HG02571 (cell line): Measurements from ENCODE around the gene HPCAL1.
A peak's percentile ranks its signal among the peaks of the same experiment; 100 is the strongest.

ENCODE experiments used
- ATAC-seq: cut with Tn5 transposase; IDR thresholded peaks from one replicate; pipeline ENCODE4 v1.9.1; 2021; ENCODE audit warnings: mild to moderate bottlenecking, moderate library complexity; ENCODE audit not compliant: unreplicated experiment

Gene HPCAL1

DNA sequence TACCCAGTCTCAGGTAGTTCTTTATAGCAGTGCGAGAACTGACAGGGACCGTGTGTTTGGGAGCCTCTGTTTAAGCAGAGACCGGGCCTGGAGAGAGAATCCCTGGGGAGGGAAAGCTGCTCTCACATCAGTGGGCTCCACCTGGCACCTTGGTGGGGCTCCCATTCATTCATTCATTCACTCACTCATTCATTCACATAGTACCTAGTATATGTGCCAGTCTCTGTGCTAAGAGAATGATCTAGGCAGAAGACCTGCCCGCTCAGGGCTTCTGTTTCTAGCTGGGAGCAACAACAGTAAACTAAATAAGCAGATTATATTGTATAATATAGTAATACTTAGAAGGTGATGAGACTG lies 17.8 kb downstream of the HPCAL1 start:
- no peak for ATAC-seq

DNA sequence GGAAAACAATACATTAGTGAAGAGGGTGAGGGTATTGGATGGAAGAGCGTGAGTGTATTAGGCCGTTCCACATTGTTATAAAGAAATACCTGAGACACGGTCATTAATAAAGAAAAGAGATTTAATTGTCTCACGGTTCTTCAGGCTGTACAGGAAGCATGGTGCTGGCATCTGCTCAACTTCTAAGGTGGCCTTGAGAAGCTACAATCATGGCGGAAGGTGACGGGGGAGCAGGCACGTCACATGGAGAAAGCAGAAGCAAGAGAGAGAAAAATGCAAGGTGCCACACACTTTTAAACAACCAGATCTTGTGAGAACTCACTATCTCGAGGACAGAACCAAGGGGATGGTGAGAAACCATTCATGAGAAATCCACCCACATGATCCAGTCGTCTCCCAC lies 18.2 kb downstream of the HPCAL1 start:
- ATAC-seq = no peak

DNA sequence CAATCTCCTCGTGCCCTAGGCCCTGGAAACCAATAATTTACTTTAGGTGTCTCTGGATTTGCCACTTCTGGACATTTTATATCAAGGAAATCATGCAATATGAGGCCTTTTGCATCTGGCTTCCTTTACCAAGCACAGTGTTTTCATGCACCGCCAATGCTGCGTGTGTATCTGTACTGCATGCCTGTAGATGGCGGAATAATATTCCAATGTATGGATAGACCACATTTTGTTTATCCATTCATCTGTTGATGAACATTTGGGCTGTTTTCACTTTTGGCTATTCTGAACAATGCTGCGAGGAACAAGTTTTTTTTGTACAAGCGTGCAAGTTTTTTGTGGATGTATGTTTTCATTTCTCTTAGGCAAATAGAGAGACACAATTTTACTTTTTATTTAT lies 18.9 kb downstream of the HPCAL1 start:
- no peak for ATAC-seq

DNA sequence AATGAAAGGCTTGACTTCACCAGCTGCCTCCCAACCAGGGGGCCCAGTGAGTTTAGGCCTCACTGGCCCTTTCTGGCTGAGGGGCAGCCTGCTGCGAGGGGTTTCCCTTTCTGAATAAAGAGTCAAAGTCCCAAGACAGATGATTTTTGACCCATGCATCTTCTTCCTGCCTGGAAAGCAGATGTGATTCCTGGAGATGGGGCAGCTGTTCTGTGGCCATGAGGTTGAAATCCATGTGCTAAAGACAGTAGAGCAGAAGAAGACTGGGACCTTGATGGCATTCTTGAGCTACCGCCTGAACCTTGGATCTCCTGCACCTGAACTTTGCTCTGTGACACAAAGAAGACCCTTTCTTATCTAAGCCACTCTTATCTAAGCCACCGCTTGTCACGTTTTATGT lies 19.8 kb downstream of the HPCAL1 start:
- no peak for ATAC-seq

DNA sequence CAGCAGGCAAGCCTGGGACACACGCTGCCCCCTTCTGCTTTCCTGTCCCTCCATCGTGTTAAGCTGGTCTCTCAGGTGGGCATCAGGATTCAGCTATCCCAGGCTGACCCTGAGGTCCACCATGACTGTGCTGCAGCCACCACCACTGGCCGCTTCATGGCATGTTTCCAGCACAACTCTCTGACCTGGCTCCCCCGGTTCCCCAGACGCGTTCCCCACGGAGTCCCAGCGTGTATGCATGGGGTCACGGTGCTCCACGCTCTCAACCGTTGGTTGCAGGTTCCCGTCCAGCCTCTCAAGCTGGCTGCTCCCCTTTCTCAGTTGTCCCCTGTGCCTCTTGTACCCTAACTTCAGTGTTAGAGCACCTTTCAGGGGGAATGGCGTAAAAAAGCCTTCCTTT lies 20.3 kb downstream of the HPCAL1 start:
- ATAC-seq = no peak

DNA sequence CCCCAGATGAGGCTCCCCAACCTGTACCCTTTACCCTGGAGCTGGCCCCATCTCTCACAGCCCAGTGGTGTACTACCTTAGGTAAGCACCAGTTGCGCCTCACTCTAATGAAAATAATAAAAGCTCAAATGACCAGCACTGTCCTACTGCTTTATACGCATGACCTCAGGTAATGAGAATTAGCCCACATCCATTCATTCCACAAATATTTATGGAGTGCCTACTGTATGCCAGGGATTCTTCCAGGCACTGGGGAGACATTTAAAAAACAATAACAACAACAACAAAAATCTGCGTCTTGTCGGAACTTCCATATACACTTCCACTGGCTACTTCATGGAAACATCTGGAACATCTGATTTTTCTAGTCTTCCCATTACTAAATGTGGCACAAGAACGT lies 20.8 kb downstream of the HPCAL1 start:
- no peak for ATAC-seq

DNA sequence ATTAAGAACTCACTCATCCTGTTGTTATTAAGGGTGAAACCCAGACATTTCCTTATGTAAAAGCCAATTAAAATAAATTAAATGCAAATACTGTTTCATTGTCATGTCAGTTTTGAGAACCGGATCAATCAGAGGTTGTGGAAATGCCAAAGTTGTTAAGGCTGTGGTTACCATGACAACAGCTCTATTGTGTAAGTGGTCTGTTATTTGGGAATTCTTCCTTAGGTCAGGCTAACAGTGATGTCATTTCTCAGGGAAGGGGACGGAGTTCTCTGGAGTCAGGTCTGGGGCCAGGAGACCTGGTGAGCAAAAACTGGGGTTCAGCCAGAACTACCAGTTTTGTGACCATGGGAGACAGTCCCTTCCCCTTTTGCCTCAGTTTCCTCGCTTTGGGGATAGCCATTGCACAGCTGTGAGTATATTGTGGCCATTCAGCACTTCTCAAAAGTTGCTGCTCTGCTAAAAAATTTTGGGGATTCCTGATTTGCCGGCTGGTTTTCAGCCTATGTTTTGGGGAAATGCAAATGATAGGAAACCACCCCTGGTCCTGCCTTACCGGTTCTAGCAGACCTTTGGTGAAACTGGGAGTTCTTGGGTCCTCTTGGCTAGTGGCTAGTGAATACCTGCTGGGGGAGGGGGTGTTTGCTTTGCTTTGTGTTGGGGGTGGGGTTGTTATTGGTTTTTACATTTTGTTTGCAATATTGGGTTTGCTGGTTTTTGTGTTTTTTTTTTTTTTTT lies 21.6 kb downstream of the HPCAL1 start:
- ATAC-seq = peak; percentile 55

DNA sequence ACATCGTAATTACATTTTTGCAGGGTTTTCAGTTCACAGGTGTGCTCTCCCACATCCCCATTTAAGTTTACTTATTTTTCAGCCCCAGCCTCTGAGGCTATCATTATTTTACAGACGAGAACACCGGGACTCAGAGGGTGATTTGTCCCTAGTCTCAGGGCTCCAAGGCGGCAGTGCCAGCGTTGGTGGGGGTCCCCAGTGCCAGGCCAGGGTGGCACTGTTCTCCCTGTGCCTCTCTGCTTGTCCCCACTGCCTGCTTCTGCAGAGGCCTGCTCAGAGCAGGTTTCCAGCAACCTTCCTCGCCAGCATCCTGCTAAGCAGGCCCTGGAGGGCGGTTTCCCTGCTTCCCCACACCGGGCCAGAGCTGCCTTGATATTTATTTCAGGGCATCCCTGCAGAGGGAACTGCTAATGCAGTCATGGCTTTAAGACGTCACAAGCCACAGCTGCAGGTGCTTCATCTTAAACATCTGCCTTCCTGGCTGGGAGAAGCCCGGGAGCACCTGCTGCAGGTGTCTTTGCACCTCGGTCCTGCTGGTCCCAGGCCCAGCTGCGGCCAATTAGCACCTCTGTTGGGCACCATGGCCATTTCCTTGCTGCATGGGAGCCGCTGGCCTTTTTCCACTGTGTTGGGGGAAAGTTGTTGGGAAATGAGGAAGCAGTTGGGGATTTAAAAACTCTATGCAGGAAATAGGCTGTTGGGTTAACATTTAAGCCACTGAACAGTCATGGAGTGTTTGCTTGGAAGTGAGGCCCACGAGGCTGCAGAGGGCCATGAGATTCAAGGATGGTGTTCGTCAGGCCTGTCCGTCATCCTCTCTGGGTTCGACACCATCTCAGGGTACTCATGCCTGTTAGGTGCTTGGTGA lies 22.8 kb downstream of the HPCAL1 start:
- ATAC-seq = no peak

DNA sequence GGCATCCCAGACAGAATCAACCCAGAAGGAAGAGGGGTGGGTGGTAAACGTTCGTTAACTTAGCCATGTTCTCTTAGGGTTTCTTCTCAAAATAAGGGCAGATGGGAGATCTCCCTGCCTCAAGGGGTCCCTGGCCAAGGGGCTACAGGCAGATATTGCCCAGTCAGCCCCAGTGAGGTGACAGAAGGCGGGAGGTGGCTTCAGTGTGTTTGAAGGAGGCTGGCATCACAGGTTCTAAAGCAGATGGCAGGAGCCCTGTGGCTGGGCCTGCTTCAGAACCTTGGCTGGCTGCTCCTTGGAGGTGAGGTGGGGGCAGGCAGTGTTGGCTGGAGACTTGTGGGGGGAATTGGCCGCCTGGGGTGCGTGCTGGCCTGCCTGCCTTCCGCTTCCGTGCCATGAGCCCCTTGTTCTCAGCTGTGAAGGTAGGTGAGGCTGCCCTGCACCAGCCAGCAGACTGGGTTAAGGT lies 23.5 kb downstream of the HPCAL1 start:
- no peak for ATAC-seq

DNA sequence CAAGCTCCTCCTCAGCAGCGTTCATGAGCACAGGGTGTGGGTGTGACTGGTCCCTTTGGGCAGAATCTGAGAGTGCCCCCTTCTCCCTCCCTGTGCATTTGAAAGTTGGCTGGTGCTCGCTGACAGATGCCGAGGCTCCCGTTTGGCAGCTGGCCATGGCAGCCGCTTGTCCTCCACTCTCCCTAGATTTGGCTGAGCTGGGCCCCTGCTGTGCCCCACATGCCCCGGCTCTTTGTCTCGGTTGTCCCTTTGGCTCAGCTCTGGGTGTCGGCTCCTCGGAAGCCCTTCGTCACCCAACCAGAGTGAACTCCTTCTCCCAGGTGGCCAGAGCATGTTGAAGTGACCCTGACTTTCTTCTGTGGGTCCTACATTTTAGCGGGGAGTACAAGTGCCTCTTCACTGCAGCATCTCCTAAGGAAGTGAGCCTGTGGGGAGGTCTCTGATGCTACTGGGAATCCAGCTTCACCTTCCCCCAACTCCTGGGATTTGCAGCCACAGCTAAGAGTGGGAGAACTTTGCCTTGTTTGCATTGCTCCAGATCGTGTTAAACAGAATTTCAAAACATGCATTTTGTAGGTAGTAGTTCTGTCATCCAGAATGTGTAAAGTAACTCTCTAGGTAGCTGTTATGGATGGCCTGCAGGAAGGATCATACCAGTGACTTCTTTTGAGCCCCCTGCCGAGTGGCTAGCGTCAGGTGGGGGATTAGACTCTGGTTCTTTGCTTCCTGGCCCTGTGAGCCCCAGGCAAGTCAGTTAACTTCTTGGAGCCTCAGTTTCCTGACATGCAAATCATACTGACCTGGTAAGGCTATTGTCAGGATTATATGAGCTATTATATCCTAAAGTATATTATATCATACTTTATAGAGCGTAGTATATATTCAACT lies 24.2 kb downstream of the HPCAL1 start:
- no peak for ATAC-seq

DNA sequence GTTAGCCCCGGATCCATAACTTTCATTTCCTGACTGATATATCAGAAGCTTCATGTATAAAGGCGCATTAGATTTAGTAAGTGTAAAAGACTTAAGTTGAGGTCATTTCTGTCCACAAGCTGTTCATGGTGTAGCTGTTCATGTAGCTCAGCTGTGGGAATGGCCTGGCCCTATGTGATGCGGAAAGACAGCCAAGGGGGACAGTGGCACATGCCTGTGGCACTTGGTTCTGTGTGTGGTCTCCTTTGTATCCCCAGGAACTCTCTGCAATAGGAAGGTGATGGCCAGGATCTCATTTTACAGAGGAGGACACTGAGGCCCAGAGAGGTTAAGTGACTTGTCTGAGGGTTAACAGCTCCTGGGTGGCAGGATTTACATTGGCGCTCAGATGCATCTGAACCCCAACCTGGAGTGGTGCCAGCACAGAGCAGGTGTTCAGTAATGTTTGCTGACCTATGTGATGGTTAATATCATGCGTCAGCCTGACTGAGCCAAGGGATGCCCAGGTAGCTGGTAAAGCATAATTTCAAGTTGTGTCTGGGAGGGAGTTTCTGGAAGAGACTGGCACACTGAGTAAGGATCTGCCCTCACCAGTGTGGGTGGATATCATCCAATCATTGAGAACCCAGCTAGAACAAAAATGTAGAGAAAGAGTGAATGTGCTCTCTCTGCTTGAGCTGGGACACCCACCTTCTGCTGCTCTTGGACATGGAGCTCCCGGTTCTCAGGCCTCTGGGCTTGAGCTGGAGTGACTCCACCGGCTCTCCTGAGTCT lies 25.4 kb downstream of the HPCAL1 start:
- no peak for ATAC-seq

DNA sequence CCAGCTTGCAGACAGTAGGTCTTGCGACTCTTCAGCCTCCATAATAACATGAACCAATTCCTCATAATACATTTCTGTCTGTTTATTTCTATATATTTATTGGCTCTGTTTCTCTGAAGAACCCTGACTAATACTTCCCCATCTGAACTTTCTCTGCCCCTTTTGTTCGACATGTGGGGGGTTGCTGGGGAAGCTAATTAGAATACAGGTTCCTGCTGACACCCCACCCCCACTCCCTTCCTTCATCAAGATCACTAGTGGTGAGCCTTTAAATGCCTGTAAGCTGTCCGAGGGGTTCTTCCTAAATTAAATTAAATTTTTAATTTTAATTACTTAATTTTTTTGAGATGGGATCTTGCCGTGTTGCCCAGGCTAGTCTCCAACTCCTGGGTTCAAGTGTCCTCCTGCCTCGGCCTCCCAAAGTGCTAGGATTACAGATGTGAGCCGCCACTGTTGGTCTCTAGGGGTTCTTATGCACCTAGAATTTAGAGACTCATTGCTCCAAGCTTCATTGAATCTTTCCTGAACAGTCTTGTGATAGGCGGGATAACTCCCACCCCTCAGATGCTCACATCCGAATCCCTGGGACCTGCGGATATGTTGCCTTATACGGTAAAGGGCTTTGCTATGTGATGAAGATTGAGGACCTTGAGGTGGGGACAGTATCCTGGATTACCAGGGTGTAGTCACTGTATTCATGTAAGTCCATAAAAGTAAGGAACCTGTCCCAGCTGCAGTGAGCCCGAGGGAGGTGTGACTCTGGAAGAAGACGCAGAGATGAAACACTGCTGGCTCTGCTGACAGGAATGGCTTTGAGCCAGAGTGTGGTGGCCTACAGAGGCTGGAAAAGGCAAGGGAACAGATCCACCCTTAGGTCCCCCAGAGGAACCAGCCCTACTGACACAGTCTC lies 26.2 kb downstream of the HPCAL1 start:
- ATAC-seq = no peak

DNA sequence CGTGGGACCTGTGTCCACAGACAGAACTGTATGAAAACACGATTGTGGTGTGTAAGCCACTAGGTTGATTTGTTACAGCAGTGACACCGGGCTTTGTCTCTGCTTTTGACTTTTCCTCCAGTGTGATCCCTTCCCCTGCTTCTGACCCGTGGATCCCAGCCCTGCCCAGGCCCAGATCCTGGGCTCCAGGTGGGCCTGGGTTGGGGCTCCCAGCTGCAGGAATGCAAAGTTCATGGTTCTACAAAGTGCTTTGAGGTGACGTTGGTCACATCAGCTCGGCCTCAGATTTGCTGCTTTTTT lies 26.8 kb downstream of the HPCAL1 start:
- no peak for ATAC-seq

DNA sequence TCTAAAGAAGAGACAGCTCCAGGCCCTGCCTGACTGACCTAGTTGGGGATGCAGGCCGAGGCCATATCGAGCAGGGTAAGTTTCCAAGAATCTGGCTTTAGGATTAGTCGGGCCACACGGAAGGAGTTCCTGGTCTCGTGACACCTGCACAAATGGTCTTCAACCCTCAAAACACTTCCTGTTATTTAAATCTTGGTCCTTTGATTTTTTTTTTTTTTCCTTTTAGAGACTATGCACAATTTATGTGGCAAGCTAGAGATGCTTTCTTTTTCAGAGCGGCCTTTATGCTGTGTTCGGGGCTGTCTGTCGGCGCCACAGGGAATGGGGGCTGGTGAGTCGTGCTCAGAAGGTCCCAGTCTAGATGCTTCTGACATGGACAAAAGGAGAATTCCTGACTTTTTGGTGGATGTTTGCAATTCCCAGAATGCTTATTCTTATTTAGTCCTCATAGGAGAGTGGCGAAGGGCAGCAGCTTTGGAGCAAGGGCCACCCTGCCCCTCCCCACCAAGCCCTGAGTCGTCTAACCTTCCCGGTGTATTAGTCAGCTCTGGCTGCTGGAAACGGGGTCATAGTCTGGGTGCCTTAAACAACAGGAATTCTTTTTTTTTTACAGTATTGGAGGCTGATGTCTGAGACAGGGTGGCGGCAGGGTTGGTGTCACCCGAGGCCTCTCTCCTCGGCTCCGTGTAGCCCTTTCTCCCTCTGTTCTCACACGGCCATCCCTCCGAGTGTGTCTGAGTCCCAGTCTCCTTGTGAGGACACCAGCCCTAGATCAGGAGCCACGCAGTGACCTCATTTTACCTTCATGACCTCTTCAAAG lies 27.4 kb downstream of the HPCAL1 start:
- no peak for ATAC-seq

DNA sequence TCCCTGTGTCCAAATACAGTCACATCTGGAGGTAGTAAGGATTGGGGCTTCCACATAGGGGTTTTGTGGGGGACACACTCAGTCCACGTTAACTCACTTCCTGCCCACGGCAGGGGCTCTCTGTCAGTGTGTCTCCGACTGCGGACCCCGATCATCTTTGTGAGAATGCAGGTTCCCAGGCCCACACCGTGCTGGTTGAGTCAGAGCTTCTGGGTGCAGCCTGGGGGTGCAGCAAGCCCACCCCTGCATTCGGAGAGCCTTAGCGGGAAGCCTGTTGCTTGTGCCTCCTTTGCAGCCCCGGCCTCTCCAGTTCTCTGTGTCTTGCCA lies 28.0 kb downstream of the HPCAL1 start:
- ATAC-seq = no peak

DNA sequence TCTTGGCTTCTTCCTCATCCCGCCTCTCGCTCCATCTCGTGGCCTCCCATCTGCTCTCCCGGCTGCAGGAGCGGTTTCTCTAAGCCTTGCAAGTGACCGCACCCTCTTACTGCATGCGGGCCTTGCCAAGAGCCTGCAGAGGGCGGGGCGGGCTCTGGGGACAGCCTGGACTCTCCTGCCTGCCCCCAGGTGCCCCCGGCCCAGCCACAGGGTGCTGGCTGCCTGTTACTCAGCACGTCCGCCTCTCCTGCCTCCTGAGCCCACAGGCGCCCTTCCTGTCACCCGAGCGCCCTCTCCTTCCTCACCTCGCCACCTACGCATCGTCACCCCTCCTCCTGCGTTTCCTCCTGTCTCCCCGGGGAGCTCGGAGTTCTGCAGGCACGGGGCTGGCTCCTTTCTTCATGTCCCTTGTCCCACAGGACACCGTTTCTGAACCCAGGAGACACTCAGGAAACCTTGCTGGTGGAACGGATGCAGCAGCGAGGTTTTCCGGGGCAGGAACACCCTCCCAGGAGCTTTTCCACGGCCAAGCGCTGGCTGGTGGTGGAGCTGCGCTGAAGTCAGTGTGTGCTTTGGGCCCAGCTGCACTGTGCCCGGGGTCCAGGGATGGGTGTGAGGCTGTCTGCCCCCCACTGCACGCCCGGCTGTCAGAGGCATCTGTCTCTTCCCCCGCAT lies 28.5 kb downstream of the HPCAL1 start:
- peak; percentile 48 for ATAC-seq

DNA sequence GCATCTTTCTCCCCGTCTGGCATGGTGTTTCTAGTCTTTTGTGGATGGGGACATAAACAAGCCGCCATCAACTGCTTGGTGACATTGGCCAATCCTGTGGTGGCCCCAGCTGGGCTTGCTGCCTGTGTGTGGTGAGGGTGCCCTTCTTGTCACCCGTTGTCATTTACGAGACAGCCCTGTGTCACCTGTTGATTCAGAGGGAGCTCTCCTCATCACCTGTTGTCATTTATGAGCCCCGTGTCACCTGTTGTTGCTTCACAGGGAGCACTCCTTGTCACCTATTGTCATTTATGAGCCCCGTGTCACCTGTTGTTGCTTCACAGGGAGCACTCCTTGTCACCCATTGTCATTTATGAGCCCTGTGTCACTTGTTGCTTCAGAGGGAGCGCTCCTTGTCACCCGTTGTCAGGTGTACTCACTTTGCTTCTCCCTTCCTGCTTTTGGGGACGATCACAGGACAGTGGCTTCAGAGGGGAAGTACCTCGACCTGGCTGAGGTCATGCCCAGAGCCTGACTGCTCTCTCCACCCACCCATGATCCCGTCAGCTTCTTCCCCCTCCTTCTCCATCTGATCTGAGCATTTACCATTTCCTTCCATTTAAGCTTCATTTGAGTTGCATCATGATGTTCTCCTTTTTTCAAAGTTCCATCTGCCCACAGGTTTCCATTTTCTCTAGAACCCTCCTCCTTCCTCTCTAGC lies 29.1 kb downstream of the HPCAL1 start:
- ATAC-seq = peak; percentile 49
